Stimulated activated CD8-positive, alpha-beta memory T cell treated with anti-CD3 and anti-CD28 coated beads, Interleukin-15, amount 100 ng/mL, for 4 hours (primary cell): ENCODE measurements around the gene TSEN2.
"Not testable (repeated sequence)": the region's sequence is repeated elsewhere in the genome, so short reads cannot be mapped to it uniquely, and the experiment has no call there.

Experiments used
- DNase-seq, 2 donors: peaks; one replicate each; pipeline ENCODE4 v3.0.0-alpha.2; 2020; ENCODE audit warnings: low read depth in 2 of 2

Gene TSEN2

DNA sequence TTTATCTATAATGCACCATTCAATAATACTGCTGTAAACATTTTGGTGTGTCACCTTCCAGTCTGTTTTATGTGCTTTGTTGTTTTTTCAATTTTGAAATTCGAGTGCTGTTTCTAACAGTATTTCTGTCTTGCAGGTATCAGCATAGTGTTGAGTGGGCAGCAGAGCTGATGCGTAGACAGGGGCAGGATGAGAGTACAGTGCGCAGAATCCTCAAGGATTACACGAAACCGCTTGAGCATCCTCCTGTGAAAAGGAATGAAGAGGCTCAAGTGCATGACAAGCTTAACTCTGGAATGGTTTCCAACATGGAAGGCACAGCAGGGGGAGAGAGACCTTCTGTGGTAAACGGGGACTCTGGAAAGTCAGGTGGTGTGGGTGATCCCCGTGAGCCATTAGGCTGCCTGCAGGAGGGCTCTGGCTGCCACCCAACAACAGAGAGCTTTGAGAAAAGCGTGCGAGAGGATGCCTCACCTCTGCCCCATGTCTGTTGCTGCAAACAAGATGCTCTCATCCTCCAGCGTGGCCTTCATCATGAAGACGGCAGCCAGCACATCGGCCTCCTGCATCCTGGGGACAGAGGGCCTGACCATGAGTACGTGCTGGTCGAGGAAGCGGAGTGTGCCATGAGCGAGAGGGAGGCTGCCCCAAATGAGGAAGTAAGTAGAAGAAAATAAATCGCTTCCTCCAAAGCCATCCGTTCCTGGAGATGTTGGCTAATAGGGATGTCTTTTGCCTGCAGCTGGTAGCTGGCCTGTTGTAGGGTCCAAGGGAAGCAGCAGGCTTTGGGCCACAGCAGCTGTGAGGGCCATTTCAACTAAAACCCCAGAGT, 19.1 kb downstream of the TSEN2 start:
- no peak for DNase-seq

DNA sequence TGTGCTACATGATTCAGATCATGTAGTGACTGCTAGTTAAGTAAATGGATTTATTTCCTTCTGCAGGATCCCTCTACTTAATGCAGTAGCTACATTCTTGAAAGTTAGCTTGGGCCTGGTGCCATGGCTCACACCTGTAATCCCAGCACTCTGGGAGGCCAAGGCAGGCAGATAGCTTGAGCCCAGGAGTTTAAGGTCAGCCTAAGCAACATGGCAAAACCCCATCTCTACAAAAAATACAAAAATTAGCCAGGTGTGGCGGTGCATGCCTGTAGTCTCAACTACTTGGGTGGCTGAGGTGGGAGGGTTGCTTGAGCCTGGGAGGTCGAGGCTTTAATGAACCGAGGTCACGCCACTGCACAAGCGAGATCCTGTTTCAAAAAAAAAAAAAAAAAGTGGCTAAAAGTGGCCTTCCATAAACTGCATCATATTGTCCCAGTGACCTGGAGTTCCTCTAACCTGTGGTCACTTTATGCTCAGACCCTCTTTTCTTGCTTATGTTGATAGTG, 22.0 kb downstream of the TSEN2 start:
- no peak for DNase-seq

DNA sequence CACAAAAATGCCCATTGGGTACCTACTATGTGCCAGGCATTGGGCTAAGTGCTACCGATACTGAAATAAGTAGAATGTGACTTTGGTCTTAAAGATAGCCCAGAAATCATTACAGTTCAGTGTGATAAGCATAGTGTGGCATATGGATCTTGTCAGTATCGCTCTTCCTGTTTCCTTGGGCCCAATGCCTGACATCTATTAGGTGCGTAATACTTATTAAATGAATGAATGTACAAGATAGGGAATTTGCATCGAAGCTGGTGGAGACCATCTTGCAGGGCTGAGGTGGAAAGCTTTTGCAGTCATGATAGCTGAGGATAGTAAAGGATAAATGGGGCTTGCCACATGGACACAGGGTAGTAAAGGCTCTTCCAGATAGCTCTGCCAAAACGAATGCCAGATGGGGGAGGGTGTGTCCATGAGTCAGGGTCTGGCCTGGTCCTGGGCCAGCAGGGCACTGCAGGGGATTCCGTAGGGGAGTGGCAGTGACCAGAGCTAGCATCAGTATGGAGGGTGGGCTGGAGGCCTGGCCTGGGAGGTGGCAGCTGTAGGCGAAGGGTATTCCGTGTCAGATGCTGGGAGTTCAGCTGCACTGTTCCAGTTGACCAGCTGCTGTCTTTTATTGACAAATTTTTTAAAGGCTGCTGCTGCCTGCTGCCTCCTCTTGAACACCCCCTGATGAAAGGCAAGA, 23.5 kb downstream of the TSEN2 start:
- DNase-seq = no peak

DNA sequence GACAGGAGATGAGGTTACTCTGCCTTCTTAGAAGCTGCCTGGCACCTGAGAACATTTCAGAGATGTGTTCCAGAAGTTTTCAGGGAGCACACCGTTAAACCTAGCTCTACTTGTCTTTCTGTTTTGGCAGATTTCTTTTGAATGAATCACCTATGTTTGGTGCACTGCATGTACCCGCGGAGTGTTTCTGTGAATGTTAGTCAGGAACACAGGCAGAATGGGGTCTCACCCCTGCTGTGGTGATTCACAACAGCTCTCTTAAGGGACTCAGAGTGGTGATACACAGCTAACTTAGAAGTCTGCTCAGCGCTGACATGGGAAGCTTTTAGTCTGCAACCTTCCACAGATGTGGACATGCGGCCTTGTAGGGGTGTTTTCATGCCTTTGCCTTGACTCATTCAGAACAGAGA, 24.0 kb downstream of the TSEN2 start:
- DNase-seq = no peak

DNA sequence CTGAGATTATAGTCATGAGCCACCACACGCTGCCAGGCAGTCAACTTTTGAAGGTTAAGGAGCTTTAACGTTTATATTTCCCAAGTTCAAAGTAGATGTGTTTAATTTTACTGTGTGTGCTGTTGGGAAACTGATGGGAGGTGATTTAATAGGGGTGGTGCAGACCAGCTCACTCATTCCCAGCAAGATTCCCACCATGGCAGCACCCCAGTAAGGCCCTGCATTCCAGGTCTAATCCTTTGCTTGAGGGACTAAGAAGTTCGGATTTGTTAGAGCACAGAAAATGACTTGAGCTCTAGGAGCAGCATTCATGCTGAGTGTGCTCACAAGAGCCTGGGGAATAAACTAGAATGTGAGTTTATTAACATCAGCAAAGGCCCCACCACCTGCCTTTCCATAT, 25.2 kb downstream of the TSEN2 start:
- DNase-seq = no peak

DNA sequence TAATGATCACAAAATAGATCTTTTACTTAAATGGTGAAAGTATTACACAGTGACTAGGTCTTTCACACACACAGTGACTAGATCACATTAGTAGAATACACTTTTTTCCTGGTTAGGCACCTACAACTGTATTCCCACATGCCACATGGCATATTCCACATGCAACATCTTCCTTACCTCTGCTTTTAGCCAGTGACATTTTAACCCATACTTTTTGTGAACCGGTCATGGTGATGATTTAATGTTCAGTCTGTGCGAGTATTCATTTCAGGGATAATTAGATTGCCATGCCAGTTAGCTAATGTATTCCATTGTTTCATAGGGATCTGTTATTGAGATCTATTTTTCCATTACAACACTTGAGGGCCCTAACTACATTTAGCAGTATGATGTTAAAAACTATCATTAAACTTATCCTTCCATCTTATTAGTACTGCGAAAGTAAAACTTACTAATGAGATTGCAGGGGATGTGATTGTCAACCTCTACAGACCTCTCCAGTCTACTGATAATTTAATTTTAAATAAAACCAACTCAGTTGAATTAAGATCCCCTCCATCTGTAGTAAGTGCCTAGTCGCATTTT, 28.3 kb downstream of the TSEN2 start:
- no peak for DNase-seq

DNA sequence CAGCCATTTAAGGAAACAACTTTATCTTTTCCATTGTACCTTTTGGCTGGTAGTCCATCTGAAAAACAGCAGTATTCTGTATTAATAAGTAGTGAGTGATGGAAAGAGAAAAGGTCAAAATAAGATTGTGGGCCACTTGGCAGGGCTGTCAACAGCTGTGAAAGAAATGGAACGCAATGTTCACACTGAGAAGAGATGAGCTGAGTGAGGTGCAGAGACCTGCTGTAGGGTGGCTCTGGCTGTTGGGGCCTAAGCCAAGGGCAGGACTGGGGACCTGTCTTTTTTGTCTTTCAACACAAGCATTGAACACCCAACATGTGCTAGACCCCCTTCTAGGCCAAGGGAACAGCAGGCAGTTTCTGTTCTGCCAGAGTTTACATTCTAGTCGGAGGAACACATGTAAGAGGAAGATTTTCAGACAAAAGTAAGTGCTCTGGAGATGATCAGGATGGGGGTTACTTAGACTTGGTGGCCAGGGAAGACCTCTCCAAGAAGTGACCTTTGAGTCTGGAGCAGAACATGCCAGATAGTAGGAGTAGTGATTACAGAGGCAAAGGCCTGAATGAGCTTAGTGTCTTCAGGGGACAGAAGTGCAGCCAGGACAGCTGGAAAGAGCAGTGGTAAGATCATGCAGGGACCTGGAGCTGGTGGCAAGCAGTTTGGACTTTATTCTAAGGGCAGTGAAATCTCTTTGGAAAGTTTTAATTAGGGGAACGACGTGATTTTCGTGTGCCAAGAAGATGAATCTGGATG, 29.6 kb downstream of the TSEN2 start:
- no peak for DNase-seq

DNA sequence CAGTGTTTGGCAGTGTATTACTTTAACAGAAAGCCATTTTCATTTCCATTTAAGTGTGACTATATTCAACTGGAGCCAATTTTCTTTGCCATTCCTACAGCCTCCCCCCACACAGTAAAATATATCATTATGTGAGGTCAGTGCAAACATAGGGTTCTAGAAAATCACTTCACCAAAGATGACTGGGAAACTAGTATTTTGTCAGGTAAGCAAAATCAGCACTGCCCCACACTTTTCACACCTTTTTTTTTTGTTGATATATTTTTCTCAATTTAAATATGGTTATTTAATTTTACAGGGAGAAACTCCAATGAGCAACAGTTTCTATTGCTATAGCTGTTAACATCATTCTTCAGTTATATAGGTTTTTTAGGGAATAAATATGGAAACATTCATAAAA, 31.4 kb downstream of the TSEN2 start:
- DNase-seq = no peak

DNA sequence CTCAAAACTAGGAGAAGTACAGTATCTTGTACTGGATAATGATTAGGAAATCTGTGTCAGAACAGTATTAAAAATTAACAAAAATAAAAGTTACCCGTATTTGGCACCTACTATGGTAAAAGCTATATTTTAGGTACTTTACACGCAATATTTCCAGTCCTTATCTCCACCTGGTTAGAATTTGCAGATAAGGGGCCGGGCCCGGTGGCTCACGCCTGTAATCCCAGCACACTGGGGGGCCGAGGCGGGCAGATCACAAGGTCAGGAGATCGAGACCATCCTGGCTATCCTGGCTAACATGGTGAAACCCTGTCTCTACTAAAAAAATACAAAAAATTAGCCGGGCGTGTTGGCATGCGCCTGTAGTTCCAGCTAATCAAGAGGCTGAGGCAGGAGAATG, 32.6 kb downstream of the TSEN2 start:
- no peak for DNase-seq

DNA sequence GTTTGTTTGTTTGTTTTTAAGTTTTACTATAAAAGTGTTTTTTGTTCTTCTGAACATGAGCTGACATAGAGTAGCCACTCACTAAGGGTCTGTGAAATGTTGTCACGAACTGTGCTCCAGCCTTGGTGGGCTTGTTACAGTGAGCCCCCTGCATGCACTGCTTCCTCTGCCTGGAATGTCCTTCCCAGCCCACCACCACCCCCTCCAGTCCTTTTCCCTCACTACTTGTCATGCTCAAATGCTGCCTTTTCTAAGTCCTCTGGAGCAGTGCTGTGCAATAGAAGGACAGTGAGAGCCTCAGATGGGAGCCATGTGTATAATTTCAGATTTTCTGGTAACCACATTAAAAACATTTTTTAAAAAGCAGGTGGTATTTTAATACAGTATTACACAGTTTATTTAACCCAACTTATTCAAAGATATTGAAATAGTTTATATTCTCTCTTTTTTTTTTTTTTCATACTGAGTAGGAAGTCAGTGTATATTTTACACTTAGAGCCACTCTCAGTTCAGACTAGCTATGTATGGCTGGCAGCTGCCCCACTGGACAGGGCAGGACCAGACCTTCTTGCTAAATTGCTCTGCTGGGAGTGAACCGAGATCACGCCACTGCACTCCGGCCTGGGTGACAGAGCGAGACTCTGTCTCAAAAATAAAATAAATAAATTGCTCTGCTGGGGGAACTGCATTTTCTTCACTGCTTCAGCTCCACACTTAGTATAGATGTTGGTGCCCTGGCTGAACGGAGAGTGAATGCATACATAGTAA, 34.2 kb downstream of the TSEN2 start:
- DNase-seq = no peak

DNA sequence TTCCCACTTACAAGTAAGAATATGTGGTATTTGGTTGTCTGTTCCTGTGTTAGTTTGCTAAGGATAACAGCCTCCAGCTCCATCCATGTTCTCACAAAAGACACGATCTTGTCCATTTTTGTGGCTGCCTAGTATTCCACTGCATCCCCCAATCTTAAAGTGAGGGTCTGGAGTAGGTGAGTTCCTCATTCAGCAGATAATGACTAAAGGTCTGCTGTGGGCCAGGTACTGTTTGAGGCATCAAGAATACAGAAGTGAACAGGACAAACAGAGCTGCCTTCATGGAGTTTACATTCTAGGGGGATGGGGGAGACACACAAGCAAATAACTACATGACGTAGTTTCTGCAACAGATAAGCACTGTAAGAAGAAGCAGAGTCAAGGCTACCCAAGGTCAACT, 36.7 kb downstream of the TSEN2 start:
- DNase-seq = no peak

DNA sequence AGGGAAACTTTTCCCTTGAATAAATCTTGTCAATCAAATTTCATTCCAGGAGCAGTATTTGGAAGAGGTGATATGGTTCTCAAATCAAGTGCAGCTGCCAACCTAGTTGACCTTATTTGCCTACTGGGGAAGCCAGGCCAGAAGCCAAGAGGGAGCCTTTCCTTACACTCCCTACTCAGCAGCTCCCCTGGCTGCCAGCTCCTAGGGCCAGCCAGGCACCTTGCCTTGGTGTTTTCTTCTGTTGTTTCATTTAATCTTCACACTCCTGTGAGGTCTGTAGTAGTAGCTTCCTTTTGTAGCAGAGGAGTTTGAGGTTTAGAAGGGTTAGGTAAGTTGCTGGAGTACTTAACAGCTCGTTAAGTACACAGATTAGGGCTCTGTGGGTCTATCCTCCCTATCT, 38.4 kb downstream of the TSEN2 start:
- no peak for DNase-seq

DNA sequence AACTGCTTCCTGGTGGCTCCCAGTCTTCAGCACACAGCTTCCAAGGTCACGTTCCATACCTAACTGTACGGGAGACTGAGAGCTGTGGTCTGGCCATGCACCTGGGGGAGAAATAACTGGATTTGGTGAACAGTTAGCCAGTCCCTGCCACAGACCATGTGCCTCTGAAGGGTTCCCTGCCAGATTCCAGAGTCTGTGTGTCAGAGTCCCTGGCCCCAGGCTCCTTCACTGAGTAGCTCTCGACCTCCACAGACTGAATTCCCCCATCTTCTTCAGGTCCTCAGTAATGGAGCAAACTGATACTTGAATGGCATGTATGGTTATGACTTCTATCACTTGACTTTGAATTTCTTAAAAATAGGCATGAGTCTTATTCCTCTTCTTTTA, 43.5 kb downstream of the TSEN2 start:
- no peak for DNase-seq

DNA sequence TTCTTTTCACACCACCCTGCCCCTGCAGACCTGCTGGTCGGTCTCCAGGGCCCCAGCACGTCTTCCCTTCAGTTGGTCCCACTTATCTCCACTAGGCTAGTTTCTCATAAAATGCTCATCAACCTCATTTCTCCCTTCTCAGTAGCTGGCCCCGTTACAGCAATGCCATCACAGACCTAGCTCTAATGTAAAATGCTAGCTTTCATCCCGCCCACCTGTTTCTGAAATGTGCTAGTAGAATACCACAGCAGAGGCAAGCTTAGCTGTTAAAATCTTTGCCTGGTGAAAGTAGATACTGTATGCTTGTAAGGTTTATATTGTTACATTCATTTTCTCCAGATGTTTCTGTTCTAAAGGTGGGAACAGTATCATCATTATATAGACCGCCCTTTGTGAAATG, 47.9 kb downstream of the TSEN2 start:
- DNase-seq = no peak

DNA sequence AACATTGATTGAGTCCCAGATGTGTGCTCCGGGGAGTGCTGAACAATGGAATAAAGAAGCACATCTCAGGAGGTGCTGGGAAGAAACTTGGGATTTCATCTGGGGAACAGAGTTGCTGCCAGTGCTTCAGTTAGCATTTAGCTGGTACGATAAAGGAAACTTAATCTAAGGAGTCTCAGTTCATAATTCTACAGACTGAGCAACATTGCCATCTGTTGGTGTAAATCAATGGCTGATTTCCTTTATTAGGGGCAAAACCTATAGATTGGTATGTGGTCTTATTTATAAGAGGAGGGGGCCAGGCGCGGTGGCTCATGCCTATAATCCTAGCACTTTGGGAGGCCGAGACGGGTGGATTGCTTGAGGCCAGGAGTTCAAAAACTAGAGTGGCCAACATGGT, 52.1 kb downstream of the TSEN2 start:
- no peak for DNase-seq

DNA sequence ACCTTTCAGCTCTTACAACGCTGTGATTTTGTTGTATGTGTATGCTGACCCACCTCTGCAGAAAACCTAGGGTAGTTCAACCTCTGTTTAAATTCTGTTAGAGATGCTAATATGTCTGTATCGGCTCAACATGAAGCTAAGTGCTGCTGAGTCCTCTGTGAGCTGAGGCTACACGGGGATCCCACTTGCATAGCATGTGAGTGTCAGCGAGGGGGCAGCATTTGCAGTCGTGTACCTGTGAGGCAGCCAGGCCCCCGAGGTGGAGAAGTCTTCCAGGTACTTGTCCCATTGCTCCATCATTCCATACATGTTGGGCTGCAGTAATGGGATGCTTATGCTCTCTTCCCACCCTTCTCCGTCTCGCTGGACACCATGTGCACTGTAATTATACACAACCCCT, 57.3 kb downstream of the TSEN2 start:
- DNase-seq = no peak

DNA sequence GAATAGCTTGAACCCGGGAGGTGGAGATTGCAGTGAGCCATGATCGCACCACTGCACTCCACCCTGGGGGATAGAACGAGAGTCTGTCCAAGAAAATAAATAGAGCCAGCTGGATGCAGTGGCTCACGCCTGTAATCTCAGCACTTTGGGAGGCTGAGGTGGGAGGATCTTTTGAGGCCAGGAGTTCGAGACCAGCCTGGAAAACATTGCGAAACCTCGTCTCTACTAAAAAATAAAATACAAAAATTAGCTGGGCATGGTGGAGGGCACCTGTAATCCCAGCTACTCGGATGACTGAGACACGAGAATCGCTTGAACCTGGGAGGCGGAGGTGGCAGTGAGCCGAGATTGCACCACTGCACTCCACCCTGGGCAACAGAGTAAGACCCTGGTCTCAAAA, 59.2 kb downstream of the TSEN2 start:
- DNase-seq = not testable (repeated sequence)

DNA sequence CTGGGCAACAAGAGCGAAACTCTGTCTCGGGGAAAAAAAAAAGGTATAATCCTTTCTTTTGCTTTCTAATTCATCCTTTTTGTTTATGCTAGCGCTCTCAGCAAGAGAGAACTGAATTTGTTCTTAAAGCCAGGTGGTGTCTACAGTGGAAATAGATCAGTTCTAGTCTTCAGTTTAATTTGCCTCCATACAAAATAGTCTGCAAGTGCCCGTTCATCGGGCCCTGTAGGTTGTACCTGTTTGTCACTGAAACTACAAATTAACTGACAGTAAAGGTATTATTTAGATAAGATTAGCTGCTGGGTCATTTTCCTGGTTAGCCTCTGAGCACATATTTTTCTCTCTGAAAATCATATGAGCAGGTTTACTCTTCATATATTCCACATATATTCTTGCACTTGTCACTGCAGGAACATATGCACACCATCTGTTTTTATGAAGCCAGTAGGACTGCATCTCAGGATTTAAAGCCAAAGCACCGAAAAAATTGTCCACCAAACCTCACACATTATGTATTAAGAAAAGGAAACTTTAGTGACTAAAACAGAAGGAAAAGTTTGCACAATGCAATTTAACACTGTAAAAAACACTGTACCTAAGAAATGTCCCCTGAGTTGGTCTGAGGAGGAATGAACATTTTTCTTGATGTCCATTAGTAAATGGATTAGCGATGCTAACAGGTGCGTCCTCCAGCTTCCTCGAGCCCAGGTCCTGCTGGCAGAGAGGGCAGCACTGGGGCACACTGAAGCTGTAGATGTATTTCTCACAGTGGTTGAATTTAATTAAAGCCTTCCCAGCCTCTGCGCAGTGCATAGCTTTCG, 60.6 kb downstream of the TSEN2 start:
- no peak for DNase-seq

DNA sequence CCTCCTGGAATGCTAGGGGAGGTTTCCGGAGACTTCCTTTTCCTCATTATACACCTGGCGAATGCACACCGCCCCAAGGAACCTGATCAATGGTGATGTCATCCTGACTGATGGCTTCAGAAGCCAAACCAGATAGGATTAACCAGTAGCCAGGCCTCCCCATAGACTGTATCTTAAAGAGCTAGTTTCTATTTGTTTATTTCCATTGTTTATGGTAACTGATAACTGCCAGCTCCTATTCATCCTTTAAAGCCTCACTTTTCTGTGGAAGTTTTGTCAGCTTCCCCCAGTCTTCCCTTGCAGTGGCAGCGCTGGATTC, 61.2 kb downstream of the TSEN2 start, which contains the start of gene MKRN2OS:
MKRN2OS (minus strand) TSS at position 27 of the 319 bp plus-strand sequence. CDS start 35 bp downstream, outside the sequence.
- DNase-seq = no peak

DNA sequence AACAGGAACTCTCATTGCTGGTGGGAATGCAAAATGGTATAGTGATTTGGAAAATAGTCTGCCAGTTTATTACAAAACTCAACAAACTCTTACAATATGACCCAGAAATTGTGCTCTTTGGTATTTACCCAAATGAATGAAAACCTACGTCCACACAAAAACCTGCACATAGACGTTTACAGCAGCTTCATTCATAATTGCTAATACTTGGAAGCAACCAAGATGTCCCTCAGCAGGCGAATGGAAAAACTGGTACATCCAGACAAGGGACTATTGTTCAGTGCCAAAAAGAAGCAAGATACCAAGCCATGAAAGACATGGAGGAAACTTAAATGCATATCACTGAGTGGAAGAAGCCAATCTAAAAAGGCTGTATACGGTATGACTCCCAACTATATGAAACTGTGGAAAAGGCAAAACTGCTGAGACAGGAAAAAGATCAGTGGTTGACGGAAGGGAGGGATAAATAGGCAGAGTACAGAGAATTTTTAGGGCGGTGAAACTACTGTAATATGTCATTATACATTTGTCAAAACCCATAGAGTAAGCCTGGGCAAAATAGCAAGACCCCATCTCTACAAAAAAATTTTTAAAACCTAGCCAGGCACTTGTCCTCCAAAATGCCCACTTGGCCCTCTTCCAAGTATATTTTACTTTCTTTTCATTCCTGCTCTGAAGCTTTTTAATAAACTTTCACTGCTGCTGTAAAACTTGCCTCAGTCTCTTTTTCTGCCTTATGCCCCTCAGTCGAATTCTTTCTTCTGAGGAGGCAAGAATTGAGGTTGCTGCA, 65.9 kb downstream of the TSEN2 start:
- no peak for DNase-seq
